HepG2 (cell line): ENCODE results near the gene TEKTIP1. TPM values are rescaled to one million over a fixed set of nuclear protein-coding genes. Genes with fewer than 3 reads are reported as not detected.
A peak's percentile ranks its signal among the peaks of the same experiment; 100 is the strongest.

Source experiments
- ARID5B ChIP-seq: IDR thresholded peaks from 2 replicates; pipeline ENCODE4 v1.4.0; 2020; ENCODE audit warnings: mild to moderate bottlenecking, missing genetic modification reagents
- FLYWCH1 ChIP-seq: sonication (generic); formaldehyde crosslinking; IDR thresholded peaks from 2 replicates; pipeline ENCODE4 v1.8.1; 2023; ENCODE audit warnings: mild to moderate bottlenecking, missing genetic modification reagents
- FOXC1 ChIP-seq: sonication (generic); formaldehyde crosslinking; IDR thresholded peaks from 2 replicates; pipeline ENCODE4 v1.8.0; 2022; ENCODE audit warnings: mild to moderate bottlenecking, missing genetic modification reagents, borderline replicate concordance
- GATAD2A ChIP-seq: IDR thresholded peaks from 2 replicates; pipeline ENCODE4 v1.6.1; 2016
- MTA1 ChIP-seq: sonication (generic); formaldehyde crosslinking; IDR thresholded peaks from 2 replicates; pipeline ENCODE4 v1.4.0; 2020; ENCODE audit warnings: missing genetic modification reagents, mild to moderate bottlenecking, borderline replicate concordance
- NFE2L2 ChIP-seq: fragments of 150-350 bp; IDR thresholded peaks from 2 replicates; pipeline ENCODE4 v1.6.1; 2014; ENCODE audit warnings: low read length
- PLRG1 ChIP-seq: fragments of 450-650 bp; conservative IDR thresholded peaks from 2 replicates; pipeline ENCODE4 v1.6.1; 2016
- RCOR2 ChIP-seq: IDR thresholded peaks from 2 replicates; pipeline ENCODE4 v1.6.1; 2016; ENCODE audit warnings: missing biosample characterization, missing genetic modification reagents
- RXRA ChIP-seq: sonication (generic); formaldehyde crosslinking; IDR thresholded peaks from 2 replicates; pipeline ENCODE4 v1.5.1; 2020; ENCODE audit warnings: missing genetic modification reagents
- TEAD2 ChIP-seq: sonication (generic); formaldehyde crosslinking; IDR thresholded peaks from 2 replicates; pipeline ENCODE4 v1.9.0; 2021; ENCODE audit warnings: missing genetic modification reagents
- TSC22D2 ChIP-seq: sonication (generic); formaldehyde crosslinking; IDR thresholded peaks from 2 replicates; pipeline ENCODE4 v1.5.1; 2020; ENCODE audit warnings: missing genetic modification reagents, mild to moderate bottlenecking, borderline replicate concordance
- ZFP36L1 ChIP-seq: sonication (generic); formaldehyde crosslinking; IDR thresholded peaks from 2 replicates; pipeline ENCODE4 v1.8.0; 2022; ENCODE audit warnings: mild to moderate bottlenecking, missing genetic modification reagents, moderate library complexity
- ZNF318 ChIP-seq: sonication (generic); formaldehyde crosslinking; IDR thresholded peaks from 2 replicates; pipeline ENCODE4 v1.4.0; 2020; ENCODE audit warnings: mild to moderate bottlenecking, missing genetic modification reagents
- ZNF547 ChIP-seq: sonication (generic); formaldehyde crosslinking; IDR thresholded peaks from 2 replicates; pipeline ENCODE4 v1.5.1; 2020; ENCODE audit warnings: mild to moderate bottlenecking, missing genetic modification reagents
- polyA plus RNA-seq, 8 experiments: library from polyadenylated mRNA; depleted of rRNA in 3 of 8; stranded (reverse) in 7 of 8; unstranded in 1 of 8; fragments of >200 nt; fragmentation: Illumina TruSeq in 4 of 8; extraction: Trizol in 4 of 8; gene quantifications; 2 replicates each; pipeline versions ENCODE4 v1.2.1 to v1.2.3, GENCODE V29; 2011 to 2016; ENCODE audit warnings: low read depth in 4 of 8, missing spikeins in 1 of 8, mixed read lengths in 1 of 8; ENCODE audit not compliant: insufficient read depth in 1 of 8
- total RNA-seq, 5 experiments: library from RNA; depleted of rRNA; stranded (reverse); fragments of >200 nt; fragmentation: Illumina TruSeq; extraction: Trizol; gene quantifications; 2 replicates each; pipeline ENCODE4 v1.2.3, GENCODE V29; 2016; ENCODE audit warnings: low read depth in 1 of 5
- TF ChIP-seq, protein P1 (sequence below): sonication (generic); formaldehyde crosslinking; IDR thresholded peaks from 2 replicates; pipeline ENCODE4 v1.4.0; 2020; ENCODE audit warnings: low read depth, mild to moderate bottlenecking, missing genetic modification reagents

TEKTIP1 gene
- total and polyA plus RNA-seq, 2 of the 13 experiments (the other 11 are each of a cell fraction or from before 2014, with no cell fraction given), result not detected

- TF ChIP-seq ZNF318 (CRISPR knock-in tag) (no peak), RCOR2 (no peak), TEAD2 (no peak), NFE2L2 (no peak), MTA1 (CRISPR knock-in tag) (no peak), PLRG1 (no peak), FLYWCH1 (CRISPR knock-in tag) (no peak), FOXC1 (CRISPR knock-in tag) (no peak), ARID5B (CRISPR knock-in tag) (peak; percentile 37; the same call in 1 of the 2 replicates), RXRA (CRISPR knock-in tag) (no peak), GATAD2A (CRISPR knock-in tag) (peak; percentile 33; the same call in 1 of the 2 replicates), ZNF547 (CRISPR knock-in tag) (0 out of 2 replicates have a peak, but pooled peaks have one; percentile 52), TSC22D2 (CRISPR knock-in tag) (no peak), ZFP36L1 (CRISPR knock-in tag) (no peak)
- TF ChIP-seq, protein P1, sequence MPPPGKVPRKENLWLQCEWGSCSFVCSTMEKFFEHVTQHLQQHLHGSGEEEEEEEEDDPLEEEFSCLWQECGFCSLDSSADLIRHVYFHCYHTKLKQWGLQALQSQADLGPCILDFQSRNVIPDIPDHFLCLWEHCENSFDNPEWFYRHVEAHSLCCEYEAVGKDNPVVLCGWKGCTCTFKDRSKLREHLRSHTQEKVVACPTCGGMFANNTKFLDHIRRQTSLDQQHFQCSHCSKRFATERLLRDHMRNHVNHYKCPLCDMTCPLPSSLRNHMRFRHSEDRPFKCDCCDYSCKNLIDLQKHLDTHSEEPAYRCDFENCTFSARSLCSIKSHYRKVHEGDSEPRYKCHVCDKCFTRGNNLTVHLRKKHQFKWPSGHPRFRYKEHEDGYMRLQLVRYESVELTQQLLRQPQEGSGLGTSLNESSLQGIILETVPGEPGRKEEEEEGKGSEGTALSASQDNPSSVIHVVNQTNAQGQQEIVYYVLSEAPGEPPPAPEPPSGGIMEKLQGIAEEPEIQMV, result no peak
Measured at GRCh38 chr19:3507371-3508120, 31.4 kb upstream of the TEKTIP1 start (continued).
